OCI-LY1 (cell line): ENCODE results near the gene CLPTM1L.

Experiments
- H2AFZ ChIP-seq: fragments of 200-600 bp; sonication (generic), shearing (Covaris generic); 2 replicates; pipeline ENCODE4 v1.6.0; 2014; ENCODE audit warnings: antibody characterized with exemption, mild to moderate bottlenecking, low read length
- H3F3A ChIP-seq: fragments of 200-600 bp; sonication (generic), shearing (Covaris generic); 2 replicates; pipeline ENCODE4 v1.6.0; 2014; ENCODE audit warnings: mild to moderate bottlenecking, antibody characterized with exemption, low read length, moderate library complexity; ENCODE audit not compliant: insufficient read depth
- H3K27ac ChIP-seq: fragments of 200-600 bp; sonication (generic); 2 replicates; pipeline ENCODE4 v1.5.1; 2014; ENCODE audit warnings: low read length, mixed run types, mild to moderate bottlenecking, low read depth; ENCODE audit not compliant: poor library complexity, severe bottlenecking
- H3K27me3 ChIP-seq: fragments of 200-600 bp; sonication (generic); 2 replicates; pipeline ENCODE4 v1.6.0; 2014; ENCODE audit warnings: antibody characterized with exemption, mild to moderate bottlenecking, low read length, moderate library complexity; ENCODE audit not compliant: insufficient read depth
- H3K36me3 ChIP-seq: fragments of 200-600 bp; sonication (generic); 2 replicates; pipeline ENCODE4 v1.6.1; 2014; ENCODE audit warnings: mild to moderate bottlenecking, antibody characterized with exemption, low read length, moderate library complexity, mixed read lengths; ENCODE audit not compliant: insufficient read depth
- H3K4me1 ChIP-seq: fragments of 200-600 bp; sonication (generic); 2 replicates; pipeline ENCODE4 v1.5.1; 2014; ENCODE audit warnings: mild to moderate bottlenecking, low read length, moderate library complexity; ENCODE audit not compliant: insufficient read depth, severe bottlenecking
- H3K4me2 ChIP-seq: fragments of 200-600 bp; sonication (generic), shearing (Covaris generic); 2 replicates; pipeline ENCODE4 v1.6.1; 2014; ENCODE audit warnings: low read length
- H3K4me3 ChIP-seq: fragments of 200-600 bp; sonication (generic); 2 replicates; pipeline ENCODE4 v1.5.1; 2014; ENCODE audit warnings: low read length, low read depth, mild to moderate bottlenecking, mixed read lengths; ENCODE audit not compliant: poor library complexity, severe bottlenecking
- H3K79me2 ChIP-seq: fragments of 200-600 bp; shearing (Covaris generic); 2 replicates; pipeline ENCODE4 v1.6.1; 2016; ENCODE audit warnings: mixed run types, low read length, mixed read lengths; ENCODE audit not compliant: insufficient read depth
- H3K9ac ChIP-seq: fragments of 200-600 bp; sonication (generic), shearing (Covaris generic); 2 replicates; pipeline ENCODE4 v1.6.1; 2014; ENCODE audit warnings: mild to moderate bottlenecking, low read length, mixed read lengths
- H3K9me2 ChIP-seq: fragments of 200-600 bp; sonication (generic), shearing (Covaris generic); 2 replicates; pipeline ENCODE4 v1.6.1; 2014; ENCODE audit warnings: low read depth, mild to moderate bottlenecking, low read length, mixed read lengths
- H3K9me3 ChIP-seq: fragments of 200-600 bp; shearing (Covaris generic); 2 replicates; pipeline ENCODE4 v1.6.1; 2014; ENCODE audit warnings: low read length, mixed read lengths
- H4K20me1 ChIP-seq: fragments of 200-600 bp; sonication (generic), shearing (Covaris generic); 2 replicates; pipeline ENCODE4 v1.6.0; 2016; ENCODE audit warnings: mild to moderate bottlenecking, low read length; ENCODE audit not compliant: insufficient read depth
- EZH2 ChIP-seq: fragments of 200-600 bp; sonication (generic), shearing (Covaris generic); IDR thresholded peaks from 2 replicates; pipeline ENCODE4 v1.8.0; 2017; ENCODE audit warnings: borderline replicate concordance, mixed run types, mild to moderate bottlenecking, antibody characterized with exemption, low read length, moderate library complexity, mixed read lengths
- TF ChIP-seq, protein P1 (sequence below): fragments of 200-600 bp; sonication (generic), shearing (Covaris generic); IDR thresholded peaks from 2 replicates; pipeline ENCODE4 v1.5.1; 2017; ENCODE audit warnings: mild to moderate bottlenecking, antibody characterized with exemption, low read length, moderate library complexity, mixed read lengths

CLPTM1L gene

DNA sequence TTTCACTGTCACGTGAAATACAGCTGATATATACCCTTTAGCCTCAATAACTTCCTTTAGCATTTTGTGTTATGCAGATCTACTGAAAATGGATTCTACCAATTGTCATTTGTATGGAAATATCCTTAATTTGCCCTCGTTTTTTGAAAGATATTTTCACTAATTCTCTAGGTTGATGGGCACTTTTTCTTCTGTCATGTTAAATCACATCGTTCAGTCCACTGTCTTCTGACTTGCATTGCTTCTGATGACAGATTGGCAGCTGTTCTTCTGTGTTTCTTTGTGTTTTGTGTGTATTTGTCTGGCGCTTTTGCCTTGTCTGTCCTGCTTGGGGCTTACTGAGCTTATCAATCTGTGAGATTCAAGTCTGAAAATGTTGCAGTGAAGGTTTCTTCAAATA lies 9.7 kb upstream of the CLPTM1L start:
- Histone ChIP-seq H3K27me3 (peaks cover 13% of the 10 kb centered on the region; the same call in 1 of the 2 replicates), H2AFZ (no peak overlapping the region)

DNA sequence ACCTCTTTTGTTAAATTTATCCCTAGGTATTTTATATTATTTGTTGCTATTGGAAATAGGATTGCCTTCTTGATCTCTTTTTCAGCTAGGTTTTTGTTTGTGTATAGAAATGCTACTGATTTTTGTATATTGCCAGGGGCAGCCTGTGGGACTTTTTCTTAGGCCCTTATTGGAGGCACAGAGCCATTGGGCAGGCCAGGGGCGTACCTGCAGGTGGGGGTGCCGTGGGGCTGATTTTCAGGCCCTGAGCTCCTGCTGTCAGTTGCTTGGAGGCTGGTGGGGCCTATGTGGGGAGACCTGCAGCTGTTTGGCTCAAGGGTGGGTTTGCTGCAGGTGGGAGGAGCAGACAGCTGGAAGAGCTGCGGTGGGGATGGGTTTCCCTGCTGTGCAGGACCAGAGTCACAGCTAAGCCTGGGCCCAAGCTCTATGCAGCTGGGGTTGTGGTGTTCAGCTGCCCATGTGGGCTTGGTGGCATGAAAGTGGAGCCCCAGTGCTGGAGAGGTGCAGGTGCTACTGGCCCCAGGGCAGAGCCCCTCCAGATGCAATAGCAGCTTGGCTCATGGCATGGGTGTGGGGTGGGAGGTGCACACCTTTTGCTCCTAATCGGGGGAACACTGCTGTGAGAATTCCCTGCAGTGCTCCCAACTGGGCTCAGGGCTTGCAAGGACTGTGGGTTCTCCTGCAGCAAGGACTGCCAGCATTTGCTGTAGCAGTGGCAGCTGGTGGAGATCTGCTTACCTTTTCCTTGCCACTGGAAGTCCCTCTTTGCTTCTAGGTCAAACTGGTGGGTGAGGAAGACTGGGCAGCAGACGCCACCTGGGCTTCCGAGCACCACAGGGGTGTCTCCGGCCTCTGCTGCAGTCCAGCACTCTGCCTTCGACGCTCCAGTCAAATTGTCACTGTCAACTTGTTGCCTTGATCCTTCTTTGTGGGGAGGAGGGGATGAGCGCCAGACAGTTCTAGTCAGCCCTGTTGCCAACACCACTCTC lies 7.6 kb upstream of the CLPTM1L start:
- H3K9me3 ChIP-seq = no peaks in the 10 kb centered on the region
- H3K27me3 ChIP-seq = peaks cover 13% of the 10 kb centered on the region; the same call in 1 of the 2 replicates
- TF ChIP-seq, protein P1, sequence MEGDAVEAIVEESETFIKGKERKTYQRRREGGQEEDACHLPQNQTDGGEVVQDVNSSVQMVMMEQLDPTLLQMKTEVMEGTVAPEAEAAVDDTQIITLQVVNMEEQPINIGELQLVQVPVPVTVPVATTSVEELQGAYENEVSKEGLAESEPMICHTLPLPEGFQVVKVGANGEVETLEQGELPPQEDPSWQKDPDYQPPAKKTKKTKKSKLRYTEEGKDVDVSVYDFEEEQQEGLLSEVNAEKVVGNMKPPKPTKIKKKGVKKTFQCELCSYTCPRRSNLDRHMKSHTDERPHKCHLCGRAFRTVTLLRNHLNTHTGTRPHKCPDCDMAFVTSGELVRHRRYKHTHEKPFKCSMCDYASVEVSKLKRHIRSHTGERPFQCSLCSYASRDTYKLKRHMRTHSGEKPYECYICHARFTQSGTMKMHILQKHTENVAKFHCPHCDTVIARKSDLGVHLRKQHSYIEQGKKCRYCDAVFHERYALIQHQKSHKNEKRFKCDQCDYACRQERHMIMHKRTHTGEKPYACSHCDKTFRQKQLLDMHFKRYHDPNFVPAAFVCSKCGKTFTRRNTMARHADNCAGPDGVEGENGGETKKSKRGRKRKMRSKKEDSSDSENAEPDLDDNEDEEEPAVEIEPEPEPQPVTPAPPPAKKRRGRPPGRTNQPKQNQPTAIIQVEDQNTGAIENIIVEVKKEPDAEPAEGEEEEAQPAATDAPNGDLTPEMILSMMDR = no peak
- H3K4me3 ChIP-seq = no peak overlapping the region
- H3K4me1 ChIP-seq = no peaks in the 10 kb centered on the region
- H2AFZ ChIP-seq = no peak overlapping the region
- no peaks in the 10 kb centered on the region for H3K9me2 ChIP-seq
- no peaks in the 10 kb centered on the region for H4K20me1 ChIP-seq
- no peaks in the 10 kb centered on the region for H3K36me3 ChIP-seq
- H3K4me2 ChIP-seq = no peak overlapping the region
- H3K9ac ChIP-seq = no peak overlapping the region
- no peaks in the 10 kb centered on the region for H3K79me2 ChIP-seq
- no peak overlapping the region for H3K27ac ChIP-seq
- H3F3A ChIP-seq = no peaks in the 10 kb centered on the region

More for the DNA sequence above, 9.7 kb upstream of the CLPTM1L start:
- no peak overlapping the region for H3K4me2 ChIP-seq
- H3F3A ChIP-seq = no peaks in the 10 kb centered on the region
- H3K4me3 ChIP-seq = no peak overlapping the region
- no peaks in the 10 kb centered on the region for H3K79me2 ChIP-seq
- H3K36me3 ChIP-seq = no peaks in the 10 kb centered on the region
- H3K27ac ChIP-seq = no peak overlapping the region
- H3K9me2 ChIP-seq = no peaks in the 10 kb centered on the region
- H3K9ac ChIP-seq = no peak overlapping the region
- no peaks in the 10 kb centered on the region for H3K9me3 ChIP-seq
- TF ChIP-seq EZH2 = no peak
- TF ChIP-seq, protein P1 = no peak
- H3K4me1 ChIP-seq = no peaks in the 10 kb centered on the region
- no peaks in the 10 kb centered on the region for H4K20me1 ChIP-seq

DNA sequence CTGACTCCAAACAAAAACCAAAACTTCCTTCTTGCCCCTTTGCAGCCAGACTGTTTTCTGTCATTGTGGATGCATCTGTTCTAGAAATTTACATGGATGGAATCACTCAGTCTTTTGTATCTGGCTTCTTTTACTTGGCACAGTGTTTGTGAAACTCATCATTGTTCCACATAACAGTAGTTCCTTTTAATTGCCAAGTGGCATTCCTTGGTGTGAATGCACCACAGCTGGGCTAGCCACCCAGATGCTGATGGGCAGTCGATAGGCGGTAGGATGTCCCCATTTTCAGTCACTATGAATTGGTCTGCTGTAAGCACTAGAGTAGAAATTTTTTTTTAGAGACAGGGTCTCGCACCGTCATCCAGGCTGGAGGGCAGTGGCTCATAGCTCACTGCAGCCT lies 6.3 kb upstream of the CLPTM1L start:
- H4K20me1 ChIP-seq = no peaks in the 10 kb centered on the region
- no peaks in the 10 kb centered on the region for H3K9me2 ChIP-seq
- TF ChIP-seq EZH2 = no peak
- TF ChIP-seq, protein P1 = no peak
- H3K36me3 ChIP-seq = no peaks in the 10 kb centered on the region
- no peaks in the 10 kb centered on the region for H3K79me2 ChIP-seq
- peaks cover under 1% of the 10 kb centered on the region for H3K4me1 ChIP-seq
- no peak overlapping the region for H3K27ac ChIP-seq
- no peaks in the 10 kb centered on the region for H3K9me3 ChIP-seq
- H3K4me3 ChIP-seq = no peak overlapping the region
- H3K9ac ChIP-seq = no peak overlapping the region
- no peak overlapping the region for H3K4me2 ChIP-seq
- peaks cover 13% of the 10 kb centered on the region; the same call in 1 of the 2 replicates for H3K27me3 ChIP-seq
- no peak overlapping the region for H2AFZ ChIP-seq
- no peaks in the 10 kb centered on the region for H3F3A ChIP-seq
